ENCODE measurements around the gene LDAH.
"Not testable (repeated sequence)": the region's sequence is repeated elsewhere in the genome, so short reads cannot be mapped to it uniquely, and the experiment has no call there.

Gene LDAH

GRCh38 chr2:20822535-20823490 lies at the start of gene LDAH:
Gene LDAH (minus strand): TSS chr2:20823101. CDS start chr2:20801463, 21,638 bp downstream.
- peak; percentile 98 for DNase-seq

- DNase-seq: no peak
Measured at GRCh38 chr2:20868377-20868776, 45.5 kb upstream of the LDAH start.

GRCh38 chr2:20862850-20863249 lies 39.9 kb upstream of the LDAH start:
- DNase-seq: no peak

GRCh38 chr2:20855456-20855855 lies 32.6 kb upstream of the LDAH start:
- DNase-seq: no peak

GRCh38 chr2:20852670-20853069 lies 29.8 kb upstream of the LDAH start:
- no peak for DNase-seq

DNA sequence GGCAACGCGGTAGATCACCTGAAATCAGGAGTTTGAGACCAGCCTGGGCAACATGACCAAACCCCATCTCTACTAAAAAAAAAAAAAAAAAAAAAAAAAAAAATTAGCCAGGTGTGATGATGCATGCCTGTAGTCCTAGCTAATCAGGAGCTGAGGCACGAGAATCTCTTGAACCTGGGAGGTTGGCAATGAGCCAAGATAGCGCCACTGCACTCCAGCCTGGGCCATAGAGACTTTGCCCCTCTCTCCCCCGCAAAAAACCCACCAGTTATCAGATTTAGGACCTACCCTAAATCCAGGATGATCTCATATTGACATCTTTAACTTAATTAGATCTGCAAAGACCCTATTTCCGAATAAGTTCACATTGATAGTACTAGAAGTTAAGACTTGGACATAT lies 29.2 kb upstream of the LDAH start:
- no peak for DNase-seq

GRCh38 chr2:20844246-20844645 lies 21.3 kb upstream of the LDAH start:
- DNase-seq: no peak

DNA sequence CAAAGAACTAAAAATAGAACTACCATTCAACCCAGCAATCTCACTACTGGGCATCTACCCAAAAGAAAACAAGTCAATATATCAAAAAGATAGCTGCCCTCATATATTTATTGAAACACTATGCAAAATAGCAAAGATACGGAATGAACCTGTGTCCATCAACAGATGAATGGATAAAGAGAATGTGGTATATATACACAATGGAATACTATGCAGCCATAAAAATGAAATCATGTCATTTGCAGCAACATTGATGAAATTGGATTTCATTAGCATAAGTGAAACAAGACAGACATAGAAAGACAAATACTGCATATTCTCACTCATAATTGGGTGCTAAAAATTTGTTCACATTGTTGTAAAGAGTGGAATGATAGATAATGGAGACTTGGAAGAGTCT lies 16.2 kb upstream of the LDAH start:
- no peak for DNase-seq

GRCh38 chr2:20838016-20838415 lies 15.1 kb upstream of the LDAH start:
- no peak for DNase-seq

- DNase-seq: no peak
Measured at GRCh38 chr2:20836521-20836920, 13.6 kb upstream of the LDAH start.

GRCh38 chr2:20834331-20834730 lies 11.4 kb upstream of the LDAH start:
- no peak for DNase-seq

GRCh38 chr2:20832606-20833005 lies 9.7 kb upstream of the LDAH start:
- no peak for DNase-seq

- DNase-seq: no peak
Measured at GRCh38 chr2:20829861-20830260, 7.0 kb upstream of the LDAH start.

GRCh38 chr2:20823917-20824316 lies 1.0 kb upstream of the LDAH start:
- DNase-seq: no peak

GRCh38 chr2:20818820-20819219 lies 4.1 kb downstream of the LDAH start:
- DNase-seq: no peak

- DNase-seq: no peak
Measured at GRCh38 chr2:20815216-20815615, 7.7 kb downstream of the LDAH start.

DNA sequence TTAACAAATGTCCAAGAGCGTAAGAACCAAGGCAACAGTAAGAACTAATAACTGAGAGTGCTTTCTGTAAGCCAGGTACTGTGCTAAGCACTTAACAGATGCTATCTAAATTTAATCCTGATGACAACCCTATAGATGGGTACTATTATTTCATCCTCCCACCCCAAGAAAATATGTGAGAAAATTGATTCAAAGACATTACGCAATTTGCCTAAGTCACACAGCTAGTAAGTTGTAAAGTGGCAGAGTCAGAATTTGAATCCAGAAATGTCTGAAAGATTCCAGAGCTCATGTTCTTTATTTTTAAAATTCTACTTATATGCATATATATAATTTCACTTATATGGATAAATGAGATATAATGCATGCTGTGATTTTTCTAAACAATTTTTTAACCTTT lies 10.1 kb downstream of the LDAH start:
- no peak for DNase-seq

GRCh38 chr2:20806286-20806685 lies 16.6 kb downstream of the LDAH start:
- DNase-seq: no peak

GRCh38 chr2:20803974-20804373 lies 18.9 kb downstream of the LDAH start:
- no peak for DNase-seq

- no peak for DNase-seq
Measured at GRCh38 chr2:20803226-20803682, 19.6 kb downstream of the LDAH start.

DNA sequence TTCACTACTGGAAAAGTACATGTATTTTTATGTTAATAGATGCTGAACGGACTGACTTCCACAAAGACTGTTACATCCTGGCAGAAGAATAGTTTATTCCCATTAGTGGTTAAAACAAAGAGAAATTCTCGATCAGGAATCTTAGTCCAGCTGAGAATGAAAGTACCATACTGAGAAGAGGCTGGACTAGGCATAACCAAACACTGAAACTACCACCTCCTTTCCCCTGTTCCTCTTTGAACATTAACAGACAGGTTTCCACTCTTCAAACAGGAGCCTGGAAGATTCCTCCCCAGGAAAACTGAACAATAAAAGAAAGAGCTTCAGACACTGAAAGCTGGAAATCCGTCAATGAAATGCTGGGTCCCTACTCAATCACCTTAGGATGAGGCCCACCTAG lies 25.8 kb downstream of the LDAH start:
- no peak for DNase-seq

- no peak for DNase-seq
Measured at GRCh38 chr2:20796374-20796791, 26.5 kb downstream of the LDAH start.

DNA sequence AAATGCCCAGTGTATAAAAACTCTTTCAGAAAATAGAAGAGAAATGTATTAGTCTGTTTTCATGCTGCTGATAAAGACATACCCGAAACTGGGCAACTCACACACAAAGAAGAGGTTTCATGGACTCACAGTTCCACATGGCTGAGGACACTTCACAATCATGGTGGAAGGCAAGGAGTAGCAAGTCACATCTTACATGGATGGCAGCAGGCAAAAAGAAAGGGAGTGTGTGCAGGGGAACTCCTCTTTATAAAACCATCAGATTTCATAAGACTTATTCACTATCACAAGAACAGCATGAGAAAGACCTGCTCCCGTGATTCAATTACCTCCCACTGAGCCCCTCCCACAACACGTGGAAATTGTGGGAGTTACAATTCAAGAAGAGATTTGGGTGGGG lies 29.0 kb downstream of the LDAH start:
- DNase-seq: not testable (repeated sequence)

DNA sequence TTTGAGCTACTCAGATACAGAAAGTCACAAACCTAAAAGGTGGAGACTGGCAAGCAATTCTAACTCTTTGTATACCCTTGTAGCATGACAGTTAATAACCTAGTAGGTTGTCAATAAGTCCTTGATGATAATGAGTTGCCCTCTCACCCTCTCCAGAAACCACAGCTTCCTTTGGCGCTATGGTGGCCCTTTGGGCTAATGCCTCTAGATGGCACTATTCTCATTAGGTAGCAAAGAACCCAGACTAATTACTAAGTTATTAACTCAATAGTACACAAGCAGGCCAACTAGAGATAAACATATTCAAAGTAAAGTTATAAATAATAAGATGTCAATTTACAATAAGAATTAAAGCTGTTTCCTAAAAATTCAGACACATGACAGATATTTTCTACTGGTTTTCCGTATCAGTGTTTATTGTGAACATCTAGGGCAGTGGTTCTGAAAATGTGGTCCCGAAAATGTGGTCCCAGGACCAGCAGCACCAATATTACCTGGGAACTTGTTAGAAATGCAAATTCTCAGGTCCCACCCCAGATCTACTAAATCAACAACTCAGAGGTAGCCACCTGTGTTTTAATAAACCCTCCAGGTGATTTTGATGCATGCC lies 41.1 kb downstream of the LDAH start:
- no peak for DNase-seq

All from NCI-H2171 (cell line).